HG03521 (cell line): ENCODE results near the gene FAT2.

ENCODE experiments used
- ATAC-seq: cut with Tn5 transposase; IDR thresholded peaks from one replicate; pipeline ENCODE4 v1.9.1; 2021; ENCODE audit warnings: mild to moderate bottlenecking, moderate library complexity; ENCODE audit not compliant: unreplicated experiment

The FAT2 gene

GRCh38 chr5:151557951-151558350 is 33.2 kb downstream of the FAT2 start:
- ATAC-seq, result no peak

GRCh38 chr5:151557466-151557865 is 33.7 kb downstream of the FAT2 start:
- no peak for ATAC-seq

- ATAC-seq, result no peak
Observed at GRCh38 chr5:151556806-151557205, 34.3 kb downstream of the FAT2 start.

GRCh38 chr5:151555760-151556576 is 35.2 kb downstream of the FAT2 start:
- no peak for ATAC-seq

- ATAC-seq, result no peak
Observed at GRCh38 chr5:151553695-151554094, 37.4 kb downstream of the FAT2 start.

GRCh38 chr5:151553130-151553670 is 37.9 kb downstream of the FAT2 start:
- ATAC-seq, result no peak

- no peak for ATAC-seq
Observed at GRCh38 chr5:151551985-151552384, 39.1 kb downstream of the FAT2 start.

- ATAC-seq, result no peak
Observed at GRCh38 chr5:151550146-151550545, 41.0 kb downstream of the FAT2 start.

GRCh38 chr5:151549713-151550112 is 41.4 kb downstream of the FAT2 start:
- ATAC-seq, result no peak

GRCh38 chr5:151547364-151547763 is 43.8 kb downstream of the FAT2 start:
- ATAC-seq, result no peak

GRCh38 chr5:151541571-151541970 is 49.6 kb downstream of the FAT2 start:
- no peak for ATAC-seq
